AG04450 (cell line): ENCODE data around the gene ALPK1. TPM values are rescaled to one million over a fixed set of nuclear protein-coding genes. Genes with fewer than 3 reads are reported as not detected.
"Not testable (repeated sequence)": the region's sequence is repeated elsewhere in the genome, so short reads cannot be mapped to it uniquely, and the experiment has no call there.

ENCODE experiments used
- CTCF ChIA-PET: fragments of 300-600, 350-600 bp; formaldehyde crosslinking; extraction: SDS; loops from one replicate; lab custom pipeline; 2022; ENCODE audit warnings: antibody characterized with exemption, inconsistent platforms; lab: Charles Lee
- POLR2A ChIA-PET: fragments of 350-600 bp; formaldehyde crosslinking; extraction: SDS; loops from one replicate; lab custom pipeline; 2021; ENCODE audit warnings: antibody characterized with exemption, inconsistent platforms; lab: Yijun Ruan, JAX
- DNase-seq: peaks from one replicate; pipeline ENCODE4 v3.0.0-alpha.2; 2011; ENCODE audit warnings: low read depth, low spot score
- H3K27ac ChIP-seq: one replicate; pipeline ENCODE4 v1.5.1; 2012; ENCODE audit warnings: low read depth, low read length, control low read depth
- H3K27me3 ChIP-seq: one replicate; pipeline ENCODE4 v1.6.0; 2012; ENCODE audit warnings: low read length; ENCODE audit not compliant: control insufficient read depth, insufficient read depth
- H3K4me3 ChIP-seq: 2 replicates; pipeline ENCODE4 v1.5.1; 2011; ENCODE audit warnings: mild to moderate bottlenecking, low read depth, low read length, control low read depth
- H3K9me3 ChIP-seq: 2 replicates; pipeline ENCODE4 v1.5.1; 2012; ENCODE audit warnings: low read length; ENCODE audit not compliant: control insufficient read depth, insufficient read depth
- CTCF ChIP-seq: IDR thresholded peaks from 2 replicates; pipeline ENCODE4 v1.5.1; 2011; ENCODE audit warnings: low read depth, low read length, control low read depth, inconsistent platforms
- polyA plus RNA-seq: library from polyadenylated mRNA; depleted of rRNA; stranded (reverse); fragments of >200 nt; gene quantifications from 2 replicates; pipeline ENCODE4 v1.2.3, GENCODE V29; 2011

The ALPK1 gene
- polyA plus RNA-seq, 1 experiment = 14.0 TPM

GRCh38 chr4:112302320-112303274, 5.4 kb downstream of the ALPK1 start:
- no peak for TF ChIP-seq CTCF
- Histone ChIP-seq H3K9me3 (no peaks in the 10 kb centered on the region), H3K27me3 (no peaks in the 10 kb centered on the region), H3K4me3 (no peak overlapping the region), H3K27ac (no peak overlapping the region)
- CTCF ChIA-PET = no interaction called here
- POLR2A ChIA-PET = no interaction called here
- no peak for DNase-seq

GRCh38 chr4:112305477-112305876, 8.3 kb downstream of the ALPK1 start:
- H3K9me3 ChIP-seq, CTCF ChIA-PET, POLR2A ChIA-PET, DNase-seq, H3K27me3 ChIP-seq, H3K27ac ChIP-seq, H3K4me3 ChIP-seq: not testable (repeated sequence)

- CTCF ChIA-PET = interaction anchor here (0.8 to 4.6 kb wide), 4 partner anchors 10 to 209 kb away, joined by 3 to 36 read pairs (median 3); no protein-coding TSS in a partner anchor
- H3K27ac ChIP-seq, H3K27me3 ChIP-seq, H3K9me3 ChIP-seq, DNase-seq, POLR2A ChIA-PET: not testable (repeated sequence)
- H3K4me3 ChIP-seq = peak overlapping the region; percentile 22; the same call in 1 of the 2 replicates
These were observed 12.2 kb downstream of the ALPK1 start for GRCh38 chr4:112309263-112309791.

GRCh38 chr4:112311516-112311915, 14.3 kb downstream of the ALPK1 start:
- CTCF ChIA-PET = interaction anchor here (0.9 to 4.6 kb wide), 3 partner anchors 10 to 16 kb away, joined by 4 to 36 read pairs (median 5); no protein-coding TSS in a partner anchor
- POLR2A ChIA-PET = no interaction called here
- no peak for DNase-seq
- Histone ChIP-seq H3K4me3 (no peak overlapping the region), H3K27me3 (no peaks in the 10 kb centered on the region), H3K9me3 (no peaks in the 10 kb centered on the region), H3K27ac (no peak overlapping the region)
- TF ChIP-seq CTCF = no peak

GRCh38 chr4:112312610-112313239, 15.6 kb downstream of the ALPK1 start:
- H3K27ac ChIP-seq = no peak overlapping the region
- no peak for TF ChIP-seq CTCF
- no peaks in the 10 kb centered on the region for H3K9me3 ChIP-seq
- POLR2A ChIA-PET = no interaction called here
- no peak for DNase-seq
- CTCF ChIA-PET = interaction anchor here (4.6 kb wide), 1 partner anchor 9 kb away, joined by 36 read pairs; no protein-coding TSS in a partner anchor
- no peak overlapping the region for H3K4me3 ChIP-seq
- H3K27me3 ChIP-seq = no peaks in the 10 kb centered on the region
